HepG2 (cell line): ENCODE results near the gene NUDT2. TPM values are rescaled to one million over a fixed set of nuclear protein-coding genes. Genes with fewer than 3 reads are reported as not detected.
A peak's percentile ranks its signal among the peaks of the same experiment; 100 is the strongest.

ENCODE experiments used
- ATAC-seq: fragments of 200-7000 bp; cut with Tn5 transposase; 3 replicates; pipeline ENCODE4 v1.9.1; 2020; ENCODE audit warnings: mild to moderate bottlenecking, moderate library complexity
- BruUV-seq: library from RNA; stranded (reverse); fragments of 400-500 nt; replicated peaks from 2 replicates; lab custom pipeline; 2021; lab: Mats Ljungman, UMichigan
- CTCF ChIA-PET: fragments of 300-600 bp; formaldehyde crosslinking; extraction: SDS; loops from one replicate; lab custom pipeline; 2021; ENCODE audit warnings: low total read pairs, inconsistent platforms, low intra/inter-chr PET ratio; lab: Yijun Ruan, JAX
- POLR2A ChIA-PET: fragments of 350-600 bp; sonication (Branson Sonifier 250); formaldehyde crosslinking; loops from one replicate; lab custom pipeline; 2020; ENCODE audit warnings: antibody characterized with exemption, inconsistent platforms; lab: Yijun Ruan, JAX
- DNase-seq: peaks from one replicate; pipeline ENCODE4 v3.0.0-alpha.2; 2015; ENCODE audit warnings: low spot score
- FAIRE-seq: peaks from 3 replicates; lab custom pipeline; 2011; peaks lifted over from hg19 to GRCh38; lab: Jason Lieb, UNC
- H2AFZ ChIP-seq: one replicate; pipeline ENCODE4 v1.6.1; 2011; ENCODE audit warnings: low read length, inconsistent platforms
- H3K27ac ChIP-seq: fragments of 300-600 bp; 3 replicates; pipeline ENCODE4 v1.8.0; 2011; ENCODE audit warnings: mixed run types, mild to moderate bottlenecking, mixed read lengths, low read length, inconsistent platforms; ENCODE audit not compliant: insufficient read depth; ENCODE audit errors: extremely low read length
- H3K27me3 ChIP-seq, 2 experiments: fragments of 200-600 bp in 1 of 2; 2 replicates in 1 of 2; 3 replicates in 1 of 2; pipeline versions ENCODE4 v1.6.0 to v1.8.0; 2011; ENCODE audit warnings: low read length in 2 of 2, mild to moderate bottlenecking in 2 of 2, moderate library complexity in 2 of 2, inconsistent platforms in 1 of 2; ENCODE audit not compliant: insufficient read depth in 2 of 2, control insufficient read depth in 1 of 2
- H3K36me3 ChIP-seq, 2 experiments: fragments of 200-600 bp in 1 of 2; replicated peaks in 1 of 2; 2 replicates in 1 of 2; 3 replicates in 1 of 2; pipeline versions ENCODE4 v1.5.1 to v1.8.0; 2011; ENCODE audit warnings: low read length in 2 of 2, inconsistent platforms in 1 of 2; ENCODE audit not compliant: insufficient read depth in 2 of 2, control insufficient read depth in 1 of 2
- H3K4me1 ChIP-seq: 2 replicates; pipeline ENCODE4 v1.5.1; 2012; ENCODE audit warnings: low read length, inconsistent platforms; ENCODE audit not compliant: insufficient read depth
- H3K4me2 ChIP-seq: 2 replicates; pipeline ENCODE4 v1.6.0; 2011; ENCODE audit warnings: low read depth, low read length, inconsistent platforms
- H3K4me3 ChIP-seq, 3 experiments: fragments of 200-600 bp in 1 of 3; sonication (generic), shearing (Covaris generic) in 1 of 3; replicated peaks in 1 of 3; 2 replicates each; pipeline ENCODE4 v1.5.1; 2011 to 2016; ENCODE audit warnings: low read length in 3 of 3, inconsistent platforms in 2 of 3, low read depth in 2 of 3, mild to moderate bottlenecking in 2 of 3, control low read depth in 1 of 3, mixed read lengths in 1 of 3; ENCODE audit not compliant: insufficient read depth in 1 of 3
- H3K79me2 ChIP-seq: one replicate; pipeline ENCODE4 v1.6.1; 2011; ENCODE audit warnings: low read length, inconsistent platforms; ENCODE audit not compliant: insufficient read depth
- H3K9ac ChIP-seq: 2 replicates; pipeline ENCODE4 v1.6.0; 2011; ENCODE audit warnings: mild to moderate bottlenecking, low read depth, low read length, inconsistent platforms; ENCODE audit not compliant: insufficient read depth
- H3K9me3 ChIP-seq: 2 replicates; pipeline ENCODE4 v1.5.1; 2012; ENCODE audit warnings: mild to moderate bottlenecking, low read length
- H4K20me1 ChIP-seq: 2 replicates; pipeline ENCODE4 v1.6.0; 2011; ENCODE audit warnings: inconsistent platforms, mild to moderate bottlenecking, low read length, moderate library complexity; ENCODE audit not compliant: insufficient read depth
- ARNT2 ChIP-seq: sonication (generic); formaldehyde crosslinking; IDR thresholded peaks from 2 replicates; pipeline ENCODE4 v1.8.0; 2022; ENCODE audit warnings: mild to moderate bottlenecking, low read depth, missing genetic modification reagents, moderate library complexity
- HNF4A ChIP-seq: sonication (generic); formaldehyde crosslinking; IDR thresholded peaks from 2 replicates; pipeline ENCODE4 v1.4.0; 2020; ENCODE audit warnings: missing genetic modification reagents
- KDM3A ChIP-seq: IDR thresholded peaks from 2 replicates; pipeline ENCODE4 v1.6.1; 2018; ENCODE audit warnings: low read depth, missing compliant biosample characterization
- PRDM15 ChIP-seq: sonication (generic); formaldehyde crosslinking; IDR thresholded peaks from 2 replicates; pipeline ENCODE4 v1.4.0; 2020; ENCODE audit warnings: missing genetic modification reagents
- PRMT3 ChIP-seq: sonication (generic); formaldehyde crosslinking; IDR thresholded peaks from 2 replicates; pipeline ENCODE4 v1.8.1; 2022; ENCODE audit warnings: low read depth, mild to moderate bottlenecking, moderate library complexity, missing genetic modification reagents, borderline replicate concordance
- TAF1 ChIP-seq: sonication (generic); formaldehyde crosslinking; IDR thresholded peaks from 2 replicates; pipeline ENCODE4 v1.4.0; 2020; ENCODE audit warnings: missing genetic modification reagents
- TFAP4 ChIP-seq: sonication (generic); IDR thresholded peaks from 2 replicates; pipeline ENCODE4 v1.6.1; 2016; ENCODE audit warnings: low read depth, borderline replicate concordance
- ZBTB42 ChIP-seq: sonication (generic); formaldehyde crosslinking; IDR thresholded peaks from 2 replicates; pipeline ENCODE4 v1.5.0; 2020; ENCODE audit warnings: mild to moderate bottlenecking, missing genetic modification reagents
- ZFP37 ChIP-seq: sonication (generic); formaldehyde crosslinking; IDR thresholded peaks from 2 replicates; pipeline ENCODE4 v1.4.0; 2020; ENCODE audit warnings: missing genetic modification reagents, borderline replicate concordance
- ZNF503 ChIP-seq: sonication (generic); formaldehyde crosslinking; IDR thresholded peaks from 2 replicates; pipeline ENCODE4 v1.4.0; 2020; ENCODE audit warnings: missing genetic modification reagents
- ZNF550 ChIP-seq: sonication (generic); formaldehyde crosslinking; IDR thresholded peaks from 2 replicates; pipeline ENCODE4 v1.4.0; 2020; ENCODE audit warnings: mild to moderate bottlenecking, missing genetic modification reagents, borderline replicate concordance
- ZNF576 ChIP-seq: sonication (generic); formaldehyde crosslinking; IDR thresholded peaks from 2 replicates; pipeline ENCODE4 v1.4.0; 2020; ENCODE audit warnings: mild to moderate bottlenecking, missing genetic modification reagents
- ZNF780A ChIP-seq: sonication (generic); formaldehyde crosslinking; IDR thresholded peaks from 2 replicates; pipeline ENCODE4 v1.8.0; 2022; ENCODE audit warnings: mild to moderate bottlenecking, missing genetic modification reagents, moderate library complexity
- WGBS: methylation state at CpG from one replicate; pipeline ENCODE4 v1.1.6; 2017; ENCODE audit warnings: low lambda C conversion rate; 5-methylcytosine and 5-hydroxymethylcytosine counted together
- in situ Hi-C: cut with HindIII; loops from 2 replicates; pipeline ENCODE4 v1.10.0; 2017; ENCODE audit warnings: low pct_unique_long_range_greater_than_20kb; ENCODE audit not compliant: extremely low pct_ligation_motif_present
- intact Hi-C: fragments of 100-400 bp; cut with micrococcal nuclease; formaldehyde crosslinking; loops from one replicate; pipeline ENCODE4 v1.10.0; 2022; ENCODE audit not compliant: unreplicated experiment
- polyA plus RNA-seq, 8 experiments: library from polyadenylated mRNA; depleted of rRNA in 3 of 8; stranded (reverse) in 7 of 8; unstranded in 1 of 8; fragments of >200 nt; fragmentation: Illumina TruSeq in 4 of 8; extraction: Trizol in 4 of 8; gene quantifications; 2 replicates each; pipeline versions ENCODE4 v1.2.1 to v1.2.3, GENCODE V29; 2011 to 2016; ENCODE audit warnings: low read depth in 4 of 8, missing spikeins in 1 of 8, mixed read lengths in 1 of 8; ENCODE audit not compliant: insufficient read depth in 1 of 8
- total RNA-seq, 5 experiments: library from RNA; depleted of rRNA; stranded (reverse); fragments of >200 nt; fragmentation: Illumina TruSeq; extraction: Trizol; gene quantifications; 2 replicates each; pipeline ENCODE4 v1.2.3, GENCODE V29; 2016; ENCODE audit warnings: low read depth in 1 of 5

The NUDT2 gene
- total and polyA plus RNA-seq, 2 of the 13 experiments (the other 11 are each of a cell fraction or from before 2014, with no cell fraction given): 19.9 to 24.6 TPM

GRCh38 chr9:34328500-34328986 is 826 bp upstream of the NUDT2 start (continued):
- TF ChIP-seq ZNF503 (CRISPR knock-in tag) (0 out of 2 replicates have a peak, but pooled peaks have one; percentile 10), ARNT2 (CRISPR knock-in tag) (no peak), ZBTB42 (CRISPR knock-in tag) (no peak), PRMT3 (CRISPR knock-in tag) (no peak)

- Histone ChIP-seq H3K4me3 (no peak overlapping the region), H3K9ac (no peak overlapping the region), H3K79me2 (peaks cover 9% of the 10 kb centered on the region), H4K20me1 (no peaks in the 10 kb centered on the region), H3K36me3 (no peaks in the 10 kb centered on the region), H3K4me2 (no peak overlapping the region), H3K27me3 (no peaks in the 10 kb centered on the region; a peak in 1 of 5 replicates), H3K4me1 (peaks cover 65% of the 10 kb centered on the region), H3K27ac (no peak overlapping the region), H3K9me3 (no peaks in the 10 kb centered on the region), H2AFZ (no peak overlapping the region)
- DNase-seq: no peak
- in situ Hi-C loops (loop anchor here (5.0 kb wide), 1 partner anchor 46 kb away; the partner anchor contains the start of gene MYORG), intact Hi-C loops (loop anchor here (5.0 to 10.0 kb wide), 2 partner anchors 174 to 271 kb away; no protein-coding TSS in a partner anchor)
- BruUV-seq: no TSS peak
- CTCF ChIA-PET: interaction anchor here (7.1 kb wide), 1 partner anchor 47 kb away, joined by 143 read pairs; the partner anchor contains the start of gene MYORG
- no peak for ATAC-seq
- POLR2A ChIA-PET: interaction anchor here (1.4 to 2.1 kb wide), 3 partner anchors 16 to 49 kb away, joined by 4 to 25 read pairs (median 14); partner anchors contain the start of gene MYORG
- no peak for FAIRE-seq
- WGBS: 97% methylated on average over 1 of the region's 1 CpG
- TF ChIP-seq TFAP4: no peak
- no peak for TF ChIP-seq KDM3A (CRISPR knock-in tag)
- TF ChIP-seq PRDM15 (CRISPR knock-in tag): no peak
- TF ChIP-seq ZNF550 (CRISPR knock-in tag): no peak
- no peak for TF ChIP-seq ZNF576 (CRISPR knock-in tag)
- TF ChIP-seq ZNF780A (CRISPR knock-in tag): no peak
- TF ChIP-seq HNF4A (CRISPR knock-in tag): no peak
- no peak for TF ChIP-seq ZFP37 (CRISPR knock-in tag)
- no peak for TF ChIP-seq TAF1
Measured at GRCh38 chr9:34331196-34331595, 1.8 kb downstream of the NUDT2 start.
